Suppressor macrophage treated with lipopolysaccharide for 1 hour (primary cell): Measurements from ENCODE around the gene PFKFB2.
A peak's percentile ranks its signal among the peaks of the same experiment; 100 is the strongest.

Experiments
- DNase-seq, 3 donors: peaks; one replicate each; pipeline ENCODE4 v3.0.0-alpha.2; 2020 to 2022

The PFKFB2 gene

GRCh38 chr1:207091200-207091908 lies 38.3 kb downstream of the PFKFB2 start:
- DNase-seq, result no peak

DNA sequence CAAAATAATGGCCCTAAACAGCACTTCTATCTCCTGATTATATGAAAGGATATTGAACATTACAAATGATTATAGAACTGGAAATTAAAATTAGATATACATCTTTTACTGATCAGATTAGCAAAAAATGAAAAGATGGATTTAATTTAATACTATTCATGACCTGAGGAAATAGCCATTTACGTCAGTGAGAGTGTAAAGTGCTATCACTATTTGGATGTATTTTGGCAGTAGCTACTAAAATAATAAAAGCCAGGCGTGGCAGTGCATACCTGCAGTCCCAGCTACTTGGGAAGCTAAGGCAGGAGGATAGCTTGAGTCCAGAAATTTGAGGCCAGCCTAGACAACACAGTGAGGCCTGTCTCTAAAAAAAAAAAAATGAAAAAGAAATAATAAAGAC lies 40.9 kb downstream of the PFKFB2 start:
- DNase-seq, result no peak

DNA sequence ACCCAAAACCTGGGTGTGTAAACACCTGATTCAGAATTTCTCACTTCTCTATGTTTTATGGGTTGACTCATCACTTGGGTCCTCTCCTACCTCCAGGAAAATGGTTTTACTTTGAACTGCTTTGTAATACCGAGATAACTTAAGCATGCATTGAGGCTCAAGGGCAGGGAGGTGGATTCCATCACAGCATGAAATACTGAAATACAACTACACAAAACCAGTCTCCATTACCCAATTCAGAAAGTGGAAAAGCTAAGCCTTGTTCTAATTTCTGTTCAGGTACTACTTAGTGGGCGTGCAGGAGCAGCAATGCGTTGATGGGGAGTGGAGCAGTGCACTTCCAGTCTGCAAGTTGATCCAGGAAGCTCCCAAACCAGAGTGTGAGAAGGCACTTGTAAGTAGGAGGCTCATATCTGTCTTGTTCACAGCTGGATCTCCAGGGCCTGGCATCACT lies 44.8 kb downstream of the PFKFB2 start:
- DNase-seq, result no peak

DNA sequence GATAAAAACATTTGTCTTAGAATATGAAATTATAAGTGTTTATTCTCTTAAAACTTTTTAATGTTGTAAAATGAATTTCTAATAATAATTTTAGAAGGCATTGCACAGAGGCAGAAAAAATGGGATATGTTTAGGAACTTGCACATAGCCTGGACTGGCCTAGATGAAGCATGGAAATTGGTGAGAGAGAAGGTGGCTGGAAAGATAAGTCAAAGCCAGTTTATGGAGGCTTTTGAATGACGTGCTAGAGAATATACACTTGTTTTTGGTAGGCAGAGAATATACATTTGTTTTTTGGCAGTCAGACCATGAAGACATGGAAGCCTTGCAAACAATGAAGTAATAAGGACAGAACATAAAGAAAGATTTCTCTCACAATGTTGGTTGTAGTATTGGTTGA lies 48.6 kb downstream of the PFKFB2 start:
- DNase-seq, result no peak

GRCh38 chr1:207102146-207102545 lies 49.1 kb downstream of the PFKFB2 start:
- DNase-seq, result no peak

GRCh38 chr1:207102659-207103058 lies 49.6 kb downstream of the PFKFB2 start:
- DNase-seq, result no peak

DNA sequence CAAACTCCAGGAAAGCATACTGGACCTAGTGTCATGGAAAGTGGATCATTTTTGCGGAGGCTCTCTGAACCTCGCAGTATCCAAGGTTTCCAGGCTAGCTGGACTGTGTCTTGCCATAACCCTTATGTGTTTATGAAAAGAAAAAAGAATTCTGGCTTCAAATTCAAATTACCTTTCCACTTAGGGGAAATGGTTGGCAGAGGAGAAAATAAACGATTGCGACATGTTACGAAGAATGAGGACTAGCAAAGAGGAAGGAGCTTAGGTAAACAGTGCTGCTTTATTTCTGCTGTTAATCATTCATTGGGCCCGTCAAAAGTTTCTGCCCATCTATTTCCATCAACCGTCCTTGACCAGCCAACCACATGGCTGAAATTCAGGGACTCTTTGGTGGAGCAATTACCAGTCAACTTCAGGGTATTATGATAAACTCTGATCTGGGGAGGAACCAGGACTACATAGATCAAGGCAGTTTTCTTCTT lies 50.9 kb downstream of the PFKFB2 start, which contains the start of gene C4BPA:
C4BPA (plus strand) TSS at position 342 of the 482 bp plus-strand sequence. CDS start 8,793 bp downstream, outside the sequence.
- DNase-seq, result peak in 2 of 3 donors; percentile 17 to 42

GRCh38 chr1:207109004-207109403 lies 55.9 kb downstream of the PFKFB2 start:
- no peak for DNase-seq

GRCh38 chr1:207112616-207113296 lies 59.7 kb downstream of the PFKFB2 start:
- no peak for DNase-seq

DNA sequence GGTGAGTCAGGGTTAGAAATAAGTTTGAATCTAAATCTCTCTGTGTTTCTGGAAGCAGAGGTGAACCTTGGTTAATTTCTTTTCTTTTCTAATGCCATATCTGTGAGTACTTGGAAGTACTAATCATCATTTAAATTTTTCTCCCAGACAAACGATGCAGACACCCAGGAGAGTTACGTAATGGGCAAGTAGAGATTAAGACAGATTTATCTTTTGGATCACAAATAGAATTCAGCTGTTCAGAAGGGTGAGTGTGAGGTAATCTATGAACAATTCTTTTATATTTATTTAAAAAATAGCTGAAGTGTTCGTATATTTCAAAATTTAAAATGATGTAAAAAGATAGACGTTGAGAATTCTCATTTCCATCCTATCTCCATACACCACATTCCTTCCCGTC lies 62.2 kb downstream of the PFKFB2 start:
- DNase-seq, result no peak

DNA sequence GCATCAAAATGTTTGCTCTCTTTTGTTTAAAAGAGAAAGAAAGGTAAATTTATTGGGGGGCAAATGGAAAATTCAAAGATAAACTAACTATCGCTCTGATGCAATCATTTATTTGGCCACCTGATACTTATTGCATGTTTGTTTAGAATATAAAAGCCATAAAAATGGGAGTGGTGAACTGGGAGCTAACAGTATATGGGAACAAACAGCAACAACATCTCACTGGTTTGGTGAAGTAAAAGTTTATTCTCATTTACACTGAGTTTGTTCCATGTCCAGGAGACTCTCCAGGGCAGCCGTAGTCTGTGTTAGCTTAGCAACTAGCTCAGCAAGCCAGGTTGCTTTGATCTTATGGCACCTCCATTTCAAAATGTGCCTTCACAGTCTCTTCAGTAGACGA lies 71.3 kb downstream of the PFKFB2 start:
- DNase-seq, result no peak

DNA sequence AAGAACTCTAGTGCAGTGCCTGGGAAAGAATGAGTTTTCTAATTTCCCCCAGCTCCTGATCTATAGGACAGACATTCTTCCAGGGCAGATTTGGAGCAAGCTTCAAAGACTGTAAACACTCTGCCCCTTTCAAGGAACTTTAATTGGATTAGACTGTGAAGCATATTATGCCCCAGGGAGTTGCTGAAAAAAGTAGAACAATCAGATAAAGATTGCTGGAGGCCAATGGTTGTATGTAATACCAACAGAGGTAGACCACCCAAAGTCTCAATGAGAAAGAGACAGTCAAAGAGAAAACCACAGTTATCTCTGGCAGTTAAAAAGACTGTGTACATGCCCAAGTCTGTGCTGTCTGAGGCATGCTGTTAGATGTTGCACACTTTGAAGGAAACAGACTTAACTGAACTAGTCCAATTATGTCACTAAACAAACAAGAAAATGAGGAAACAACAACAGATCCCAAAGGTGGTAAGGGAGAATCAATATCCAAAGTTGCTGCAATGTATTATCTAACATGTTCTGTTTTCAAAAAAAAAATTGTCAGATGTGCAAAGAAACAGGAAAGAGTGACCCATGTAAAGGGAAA lies 75.4 kb downstream of the PFKFB2 start:
- no peak for DNase-seq

GRCh38 chr1:207129053-207129452 lies 76.0 kb downstream of the PFKFB2 start:
- no peak for DNase-seq
